K562 (cell line): ENCODE data around the gene HOXB8. TPM values are rescaled to one million over a fixed set of nuclear protein-coding genes. Genes with fewer than 3 reads are reported as not detected.

ENCODE experiments used
- BDP1 ChIP-seq: IDR thresholded peaks from 3 replicates; pipeline ENCODE4 v1.6.1; 2011; ENCODE audit not compliant: insufficient read length, insufficient read depth
- DIDO1 ChIP-seq: fragments of 450-650 bp; IDR thresholded peaks from 2 replicates; pipeline ENCODE4 v1.6.1; 2016; ENCODE audit warnings: low read depth, missing biosample characterization, missing genetic modification characterization
- EP300 ChIP-seq: IDR thresholded peaks from 2 replicates; pipeline ENCODE4 v1.6.1; 2012; ENCODE audit warnings: low read length, improper control_type of control experiment
- PHTF2 ChIP-seq: fragments of 250-450 bp; sonication (Bioruptor Pico); IDR thresholded peaks from 2 replicates; pipeline ENCODE4 v1.5.0; 2021; ENCODE audit warnings: mild to moderate bottlenecking
- POLR2AphosphoS2 ChIP-seq: IDR thresholded peaks from 2 replicates; pipeline ENCODE4 v1.6.1; 2012; ENCODE audit warnings: low read length, improper control_type of control experiment
- PTRF ChIP-seq: fragments of 450-650 bp; IDR thresholded peaks from 2 replicates; pipeline ENCODE4 v1.6.1; 2016; ENCODE audit warnings: mild to moderate bottlenecking, missing genetic modification characterization, missing compliant biosample characterization
- PURB ChIP-seq: sonication (generic); formaldehyde crosslinking; IDR thresholded peaks from 2 replicates; pipeline ENCODE4 v1.9.0; 2021; ENCODE audit warnings: low read depth, mild to moderate bottlenecking, missing genetic modification reagents
- ZNF217 ChIP-seq: sonication (generic); formaldehyde crosslinking; IDR thresholded peaks from 2 replicates; pipeline ENCODE4 v1.8.0; 2022; ENCODE audit warnings: mild to moderate bottlenecking, missing genetic modification reagents
- ZNF239 ChIP-seq: fragments of 250-450 bp; sonication (Bioruptor Pico); IDR thresholded peaks from 2 replicates; pipeline ENCODE4 v1.4.0; 2020; ENCODE audit warnings: mild to moderate bottlenecking
- polyA plus RNA-seq, 8 experiments: library from polyadenylated mRNA; depleted of rRNA in 4 of 8; stranded (reverse) in 5 of 8; unstranded in 3 of 8; fragments of >200 nt; fragmentation: Nextera tagmentation in 2 of 8; fragmentation: Illumina TruSeq in 1 of 8; extraction: Ambion mirVana in 2 of 8; extraction: Trizol in 1 of 8; gene quantifications; 2 replicates each; pipeline versions ENCODE4 v1.2.1 to v1.2.3, GENCODE V29; 2011 to 2014; ENCODE audit warnings: inconsistent platforms in 1 of 8, missing spikeins in 1 of 8
- total RNA-seq, 7 experiments: library from RNA; depleted of rRNA in 6 of 7; stranded (reverse); fragments of >200 nt in 6 of 7; fragmentation: Illumina TruSeq in 2 of 7; extraction: Trizol in 2 of 7; gene quantifications; 2 replicates each; pipeline versions ENCODE4 v1.2.1 to v1.2.3, GENCODE V29; 2011 to 2021; ENCODE audit warnings: low replicate concordance in 1 of 7
- TF ChIP-seq, protein P1 (sequence below): fragments of 200-400 bp; formaldehyde crosslinking; IDR thresholded peaks from 2 replicates; pipeline ENCODE4 v1.6.1; 2017; ENCODE audit warnings: mild to moderate bottlenecking, low read depth, low read length, moderate library complexity
- TF ChIP-seq, protein P2 (sequence below): fragments of 250-450 bp; sonication (Bioruptor Pico); IDR thresholded peaks from 2 replicates; pipeline ENCODE4 v1.4.0; 2020; ENCODE audit warnings: borderline replicate concordance
- TF ChIP-seq, protein P3 (sequence below): sonication (generic); formaldehyde crosslinking; IDR thresholded peaks from 2 replicates; pipeline ENCODE4 v1.8.1; 2023; ENCODE audit warnings: mild to moderate bottlenecking, missing genetic modification reagents
- TF ChIP-seq, protein P4 (sequence below): fragments of 250-450 bp; sonication (Bioruptor Pico); IDR thresholded peaks from 2 replicates; pipeline ENCODE4 v1.8.0; 2021; ENCODE audit warnings: mild to moderate bottlenecking, moderate library complexity
- TF ChIP-seq, protein P5 (sequence below): sonication (generic); formaldehyde crosslinking; IDR thresholded peaks from 2 replicates; pipeline ENCODE4 v1.9.0; 2022; ENCODE audit warnings: mild to moderate bottlenecking, missing genetic modification reagents
- TF ChIP-seq, protein P6 (sequence below): IDR thresholded peaks from 3 replicates; pipeline ENCODE4 v1.6.1; 2011; ENCODE audit warnings: borderline replicate concordance, mild to moderate bottlenecking, moderate library complexity; ENCODE audit not compliant: insufficient read length; ENCODE audit errors: extremely low read depth

Gene HOXB8
- total and polyA plus RNA-seq, 9 of the 15 experiments (the other 6 are each of a cell fraction or from before 2014, with no cell fraction given) = 0.52 to 23.8 (median 3.6) TPM

DNA sequence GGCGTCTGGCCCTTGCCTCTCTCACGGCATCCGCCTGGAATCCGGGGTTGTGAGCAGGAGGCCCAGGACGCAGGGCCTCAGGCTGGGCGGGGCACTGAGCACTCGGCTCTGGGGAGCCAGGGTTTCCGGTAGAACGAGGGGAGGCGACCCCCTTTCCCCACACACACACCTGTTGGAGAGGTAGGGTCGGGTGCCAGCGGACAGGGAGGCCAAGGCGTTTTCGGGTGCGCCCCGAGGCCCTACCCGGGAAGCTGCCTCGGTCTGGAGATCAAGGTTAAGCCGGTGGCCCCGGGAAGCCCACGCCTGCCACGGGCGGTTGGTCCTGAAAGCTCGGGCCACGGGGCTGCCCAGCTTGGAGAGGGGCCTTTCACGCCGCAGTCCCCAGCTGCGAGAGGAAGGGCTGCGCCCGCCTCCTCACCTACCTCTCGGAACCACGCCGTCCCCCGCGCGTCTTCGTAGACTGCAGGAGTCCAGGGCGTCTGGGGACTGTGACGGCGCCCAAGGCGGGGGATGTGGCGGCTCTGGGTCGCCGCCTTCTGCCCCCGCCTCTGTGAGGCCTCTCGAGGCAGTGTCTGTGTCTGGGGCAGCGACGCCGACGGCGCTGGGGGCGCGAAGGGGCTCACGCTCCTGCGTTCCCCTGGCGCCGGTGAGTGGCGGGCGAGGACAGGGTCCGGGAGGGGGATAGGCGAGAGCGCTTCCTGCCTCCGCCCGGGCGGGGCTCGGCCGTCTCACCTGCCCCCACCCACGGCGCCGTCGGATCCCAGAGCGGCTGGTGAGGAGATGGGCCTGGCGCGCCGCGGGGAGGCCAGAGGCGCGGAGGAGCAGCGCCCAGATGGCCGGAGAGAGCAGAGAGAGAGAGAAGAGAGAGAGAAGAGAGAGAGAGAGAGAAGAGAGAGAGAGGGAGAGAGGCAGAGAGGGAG is 31.4 kb upstream of the HOXB8 start (continued):
- TF ChIP-seq, protein P1, sequence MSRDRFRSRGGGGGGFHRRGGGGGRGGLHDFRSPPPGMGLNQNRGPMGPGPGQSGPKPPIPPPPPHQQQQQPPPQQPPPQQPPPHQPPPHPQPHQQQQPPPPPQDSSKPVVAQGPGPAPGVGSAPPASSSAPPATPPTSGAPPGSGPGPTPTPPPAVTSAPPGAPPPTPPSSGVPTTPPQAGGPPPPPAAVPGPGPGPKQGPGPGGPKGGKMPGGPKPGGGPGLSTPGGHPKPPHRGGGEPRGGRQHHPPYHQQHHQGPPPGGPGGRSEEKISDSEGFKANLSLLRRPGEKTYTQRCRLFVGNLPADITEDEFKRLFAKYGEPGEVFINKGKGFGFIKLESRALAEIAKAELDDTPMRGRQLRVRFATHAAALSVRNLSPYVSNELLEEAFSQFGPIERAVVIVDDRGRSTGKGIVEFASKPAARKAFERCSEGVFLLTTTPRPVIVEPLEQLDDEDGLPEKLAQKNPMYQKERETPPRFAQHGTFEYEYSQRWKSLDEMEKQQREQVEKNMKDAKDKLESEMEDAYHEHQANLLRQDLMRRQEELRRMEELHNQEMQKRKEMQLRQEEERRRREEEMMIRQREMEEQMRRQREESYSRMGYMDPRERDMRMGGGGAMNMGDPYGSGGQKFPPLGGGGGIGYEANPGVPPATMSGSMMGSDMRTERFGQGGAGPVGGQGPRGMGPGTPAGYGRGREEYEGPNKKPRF = no peak
- TF ChIP-seq DIDO1 (no peak), POLR2AphosphoS2 (no peak), ZNF239 (CRISPR knock-in tag) (no peak), PURB (CRISPR knock-in tag) (no peak), PTRF (tag) (no peak), EP300 (no peak), PHTF2 (CRISPR knock-in tag) (no peak), ZNF217 (CRISPR knock-in tag) (no peak), BDP1 (no peak)
- TF ChIP-seq, protein P2, sequence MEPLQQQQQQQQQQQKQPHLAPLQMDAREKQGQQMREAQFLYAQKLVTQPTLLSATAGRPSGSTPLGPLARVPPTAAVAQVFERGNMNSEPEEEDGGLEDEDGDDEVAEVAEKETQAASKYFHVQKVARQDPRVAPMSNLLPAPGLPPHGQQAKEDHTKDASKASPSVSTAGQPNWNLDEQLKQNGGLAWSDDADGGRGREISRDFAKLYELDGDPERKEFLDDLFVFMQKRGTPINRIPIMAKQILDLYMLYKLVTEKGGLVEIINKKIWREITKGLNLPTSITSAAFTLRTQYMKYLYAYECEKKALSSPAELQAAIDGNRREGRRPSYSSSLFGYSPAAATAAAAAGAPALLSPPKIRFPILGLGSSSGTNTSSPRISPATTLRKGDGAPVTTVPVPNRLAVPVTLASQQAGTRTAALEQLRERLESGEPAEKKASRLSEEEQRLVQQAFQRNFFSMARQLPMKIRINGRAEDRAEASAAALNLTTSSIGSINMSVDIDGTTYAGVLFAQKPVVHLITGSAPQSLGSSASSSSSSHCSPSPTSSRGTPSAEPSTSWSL (CRISPR knock-in tag) = no peak
- TF ChIP-seq, protein P3, sequence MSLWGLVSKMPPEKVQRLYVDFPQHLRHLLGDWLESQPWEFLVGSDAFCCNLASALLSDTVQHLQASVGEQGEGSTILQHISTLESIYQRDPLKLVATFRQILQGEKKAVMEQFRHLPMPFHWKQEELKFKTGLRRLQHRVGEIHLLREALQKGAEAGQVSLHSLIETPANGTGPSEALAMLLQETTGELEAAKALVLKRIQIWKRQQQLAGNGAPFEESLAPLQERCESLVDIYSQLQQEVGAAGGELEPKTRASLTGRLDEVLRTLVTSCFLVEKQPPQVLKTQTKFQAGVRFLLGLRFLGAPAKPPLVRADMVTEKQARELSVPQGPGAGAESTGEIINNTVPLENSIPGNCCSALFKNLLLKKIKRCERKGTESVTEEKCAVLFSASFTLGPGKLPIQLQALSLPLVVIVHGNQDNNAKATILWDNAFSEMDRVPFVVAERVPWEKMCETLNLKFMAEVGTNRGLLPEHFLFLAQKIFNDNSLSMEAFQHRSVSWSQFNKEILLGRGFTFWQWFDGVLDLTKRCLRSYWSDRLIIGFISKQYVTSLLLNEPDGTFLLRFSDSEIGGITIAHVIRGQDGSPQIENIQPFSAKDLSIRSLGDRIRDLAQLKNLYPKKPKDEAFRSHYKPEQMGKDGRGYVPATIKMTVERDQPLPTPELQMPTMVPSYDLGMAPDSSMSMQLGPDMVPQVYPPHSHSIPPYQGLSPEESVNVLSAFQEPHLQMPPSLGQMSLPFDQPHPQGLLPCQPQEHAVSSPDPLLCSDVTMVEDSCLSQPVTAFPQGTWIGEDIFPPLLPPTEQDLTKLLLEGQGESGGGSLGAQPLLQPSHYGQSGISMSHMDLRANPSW = no peak
- TF ChIP-seq, protein P4, sequence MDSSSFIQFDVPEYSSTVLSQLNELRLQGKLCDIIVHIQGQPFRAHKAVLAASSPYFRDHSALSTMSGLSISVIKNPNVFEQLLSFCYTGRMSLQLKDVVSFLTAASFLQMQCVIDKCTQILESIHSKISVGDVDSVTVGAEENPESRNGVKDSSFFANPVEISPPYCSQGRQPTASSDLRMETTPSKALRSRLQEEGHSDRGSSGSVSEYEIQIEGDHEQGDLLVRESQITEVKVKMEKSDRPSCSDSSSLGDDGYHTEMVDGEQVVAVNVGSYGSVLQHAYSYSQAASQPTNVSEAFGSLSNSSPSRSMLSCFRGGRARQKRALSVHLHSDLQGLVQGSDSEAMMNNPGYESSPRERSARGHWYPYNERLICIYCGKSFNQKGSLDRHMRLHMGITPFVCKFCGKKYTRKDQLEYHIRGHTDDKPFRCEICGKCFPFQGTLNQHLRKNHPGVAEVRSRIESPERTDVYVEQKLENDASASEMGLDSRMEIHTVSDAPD (CRISPR knock-in tag) = no peak
- TF ChIP-seq, protein P5, sequence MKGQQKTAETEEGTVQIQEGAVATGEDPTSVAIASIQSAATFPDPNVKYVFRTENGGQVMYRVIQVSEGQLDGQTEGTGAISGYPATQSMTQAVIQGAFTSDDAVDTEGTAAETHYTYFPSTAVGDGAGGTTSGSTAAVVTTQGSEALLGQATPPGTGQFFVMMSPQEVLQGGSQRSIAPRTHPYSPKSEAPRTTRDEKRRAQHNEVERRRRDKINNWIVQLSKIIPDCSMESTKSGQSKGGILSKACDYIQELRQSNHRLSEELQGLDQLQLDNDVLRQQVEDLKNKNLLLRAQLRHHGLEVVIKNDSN (CRISPR knock-in tag) = no peak
- TF ChIP-seq, protein P6, sequence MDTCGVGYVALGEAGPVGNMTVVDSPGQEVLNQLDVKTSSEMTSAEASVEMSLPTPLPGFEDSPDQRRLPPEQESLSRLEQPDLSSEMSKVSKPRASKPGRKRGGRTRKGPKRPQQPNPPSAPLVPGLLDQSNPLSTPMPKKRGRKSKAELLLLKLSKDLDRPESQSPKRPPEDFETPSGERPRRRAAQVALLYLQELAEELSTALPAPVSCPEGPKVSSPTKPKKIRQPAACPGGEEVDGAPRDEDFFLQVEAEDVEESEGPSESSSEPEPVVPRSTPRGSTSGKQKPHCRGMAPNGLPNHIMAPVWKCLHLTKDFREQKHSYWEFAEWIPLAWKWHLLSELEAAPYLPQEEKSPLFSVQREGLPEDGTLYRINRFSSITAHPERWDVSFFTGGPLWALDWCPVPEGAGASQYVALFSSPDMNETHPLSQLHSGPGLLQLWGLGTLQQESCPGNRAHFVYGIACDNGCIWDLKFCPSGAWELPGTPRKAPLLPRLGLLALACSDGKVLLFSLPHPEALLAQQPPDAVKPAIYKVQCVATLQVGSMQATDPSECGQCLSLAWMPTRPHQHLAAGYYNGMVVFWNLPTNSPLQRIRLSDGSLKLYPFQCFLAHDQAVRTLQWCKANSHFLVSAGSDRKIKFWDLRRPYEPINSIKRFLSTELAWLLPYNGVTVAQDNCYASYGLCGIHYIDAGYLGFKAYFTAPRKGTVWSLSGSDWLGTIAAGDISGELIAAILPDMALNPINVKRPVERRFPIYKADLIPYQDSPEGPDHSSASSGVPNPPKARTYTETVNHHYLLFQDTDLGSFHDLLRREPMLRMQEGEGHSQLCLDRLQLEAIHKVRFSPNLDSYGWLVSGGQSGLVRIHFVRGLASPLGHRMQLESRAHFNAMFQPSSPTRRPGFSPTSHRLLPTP = no peak
